HG03460 (cell line): Measurements from ENCODE around the gene MGAT2.
"Not testable (repeated sequence)": the region's sequence is repeated elsewhere in the genome, so short reads cannot be mapped to it uniquely, and the experiment has no call there.

Source experiments
- ATAC-seq: cut with Tn5 transposase; IDR thresholded peaks from one replicate; pipeline ENCODE4 v1.9.1; 2021; ENCODE audit not compliant: unreplicated experiment

Gene MGAT2

DNA sequence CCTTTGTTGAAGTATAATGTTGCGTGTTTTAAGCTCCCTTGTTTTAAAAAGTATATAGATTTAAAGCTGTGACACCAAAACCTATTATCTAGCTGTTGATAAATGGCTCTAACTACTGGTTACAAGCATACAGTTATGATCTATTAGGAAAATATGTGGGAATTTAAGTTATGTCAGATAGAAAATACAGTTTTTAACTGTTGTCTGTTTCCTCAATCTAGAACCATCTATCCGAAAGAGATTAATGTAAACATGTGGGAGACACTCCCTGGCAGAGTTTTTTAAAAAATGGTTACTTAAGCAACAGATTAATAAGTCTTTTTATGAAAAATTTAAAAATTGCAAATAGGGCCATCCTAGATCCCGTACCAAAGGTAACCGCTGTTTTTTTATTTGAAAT is 8.3 kb upstream of the MGAT2 start:
- no peak for ATAC-seq

DNA sequence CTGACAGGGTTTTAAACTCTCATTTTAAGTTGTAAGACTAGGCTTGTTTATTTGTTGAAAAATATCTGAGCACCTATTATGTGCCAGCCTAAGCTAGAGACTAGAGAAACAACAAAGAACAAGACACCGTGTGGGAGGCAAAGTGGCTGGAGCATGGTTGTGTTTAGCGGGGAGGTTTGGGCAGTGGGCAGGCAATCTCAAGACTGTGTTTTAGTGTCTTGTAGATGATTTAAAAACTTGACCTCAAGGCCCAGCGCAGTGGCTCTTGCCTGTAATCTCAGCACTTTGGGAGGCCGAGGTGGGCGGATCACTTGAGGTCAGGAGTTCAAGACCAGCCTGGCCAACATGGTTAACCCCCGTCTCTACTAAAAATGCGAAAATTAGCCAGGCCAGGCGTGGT is 7.9 kb upstream of the MGAT2 start:
- ATAC-seq = no peak

- no peak for ATAC-seq
These were observed 6.4 kb upstream of the MGAT2 start for GRCh38 chr14:49614196-49614595.

DNA sequence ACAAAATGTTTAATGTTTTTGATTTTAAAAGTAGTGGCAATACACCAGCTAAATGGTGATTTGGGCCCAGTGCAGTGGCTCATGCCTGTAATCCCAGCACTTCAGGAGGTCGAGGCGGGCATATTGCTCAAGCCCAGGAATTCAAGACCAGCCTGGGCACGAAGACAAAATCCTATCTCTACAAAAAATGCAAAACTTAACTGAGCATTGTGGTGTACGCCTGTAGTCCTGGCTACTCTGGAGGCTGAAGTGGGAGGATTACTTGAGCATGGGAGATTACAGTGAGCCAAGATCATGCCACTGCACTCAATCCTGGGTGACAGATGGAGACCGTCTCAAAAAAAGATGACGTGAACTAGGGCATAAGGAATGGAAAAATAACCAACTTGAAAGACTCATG is 4.8 kb upstream of the MGAT2 start:
- no peak for ATAC-seq

- ATAC-seq = no peak
These were observed 2.6 kb upstream of the MGAT2 start for GRCh38 chr14:49617852-49618519.

DNA sequence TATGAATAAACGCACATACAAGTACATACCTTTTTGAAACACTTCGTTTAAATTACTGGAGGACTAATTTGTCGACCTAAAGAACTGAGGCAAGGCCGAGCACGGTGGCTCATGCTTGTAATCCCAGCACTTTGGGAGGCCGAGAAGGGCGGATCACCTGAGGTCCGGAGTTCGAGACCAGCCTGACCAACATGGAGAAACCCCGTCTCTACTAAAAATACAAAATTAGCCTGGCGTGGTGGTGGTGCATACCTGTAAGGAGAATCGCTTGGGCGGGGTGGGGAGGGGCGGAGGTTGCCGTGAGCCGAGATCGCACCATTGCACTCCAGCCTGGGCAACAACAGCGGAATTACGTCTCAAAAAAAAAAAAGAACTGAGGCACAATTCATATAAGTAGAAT is 1.3 kb upstream of the MGAT2 start:
- not testable (repeated sequence) for ATAC-seq

- ATAC-seq = no peak
These were observed 869 bp upstream of the MGAT2 start for GRCh38 chr14:49619730-49620129.

GRCh38 chr14:49621114-49621881 is 699 bp downstream of the MGAT2 start:
- peak; percentile 30 for ATAC-seq

- no peak for ATAC-seq
These were observed 1.5 kb downstream of the MGAT2 start for GRCh38 chr14:49622022-49622607.

DNA sequence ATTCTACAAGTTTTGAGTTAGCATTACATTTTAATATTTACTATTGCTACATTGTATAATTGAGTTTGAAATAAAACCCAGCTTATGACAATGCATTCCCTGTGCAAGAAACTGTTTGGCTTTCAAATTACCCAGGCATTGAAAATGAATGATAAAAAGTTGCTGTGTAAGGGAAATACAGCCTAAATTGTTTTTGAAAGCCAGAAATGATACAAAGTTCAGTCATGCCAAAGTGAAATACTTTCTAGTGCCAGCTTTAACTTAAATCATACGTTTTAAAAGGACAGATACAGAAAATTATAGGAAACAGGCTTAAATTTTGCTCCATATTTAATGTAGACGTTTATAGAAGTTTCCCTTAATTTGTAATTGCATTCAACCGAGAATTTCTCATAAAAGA is 2.8 kb downstream of the MGAT2 start:
- ATAC-seq = no peak

DNA sequence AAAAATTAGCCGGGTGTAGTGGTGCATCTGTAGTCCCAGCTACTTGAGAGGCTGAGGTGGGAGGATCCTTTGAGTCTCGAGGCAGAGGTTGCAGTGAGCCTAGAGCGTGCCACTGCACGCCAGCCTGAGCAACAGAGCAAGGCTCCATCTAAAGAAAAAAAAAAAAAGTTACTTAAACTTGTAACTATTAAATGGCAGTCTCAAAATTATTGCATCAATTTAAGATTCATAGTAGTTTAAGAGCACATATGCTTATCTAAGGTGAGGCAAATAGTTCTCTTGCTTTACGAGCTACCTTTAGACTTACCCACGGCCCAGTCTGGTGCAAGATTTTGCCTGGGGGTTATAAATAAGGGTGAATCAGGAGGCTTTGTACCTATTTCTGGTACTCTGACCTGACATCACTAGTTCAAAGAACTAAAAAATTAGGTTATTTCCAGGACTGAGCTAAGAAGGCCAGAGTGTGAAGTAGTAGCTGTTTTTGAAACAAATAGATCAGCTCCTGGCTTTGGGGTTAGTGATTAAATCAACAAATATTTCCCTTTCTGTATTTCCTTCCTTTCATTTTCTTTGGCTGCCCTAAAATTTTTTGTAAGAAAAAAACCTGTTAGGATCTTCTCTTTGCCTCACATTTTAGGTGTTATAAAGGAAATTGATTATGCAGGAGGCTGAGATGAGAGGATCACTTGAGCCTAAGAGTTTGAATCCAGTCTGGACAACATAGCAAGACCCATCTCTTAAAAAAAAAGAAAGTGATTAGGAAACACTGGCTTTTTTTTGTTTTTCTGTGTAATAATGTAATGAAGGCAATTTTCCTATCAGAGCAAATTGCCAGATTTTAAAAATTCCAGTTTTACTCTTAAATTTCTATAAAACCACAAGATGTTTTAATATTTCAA is 3.6 kb downstream of the MGAT2 start:
- no peak for ATAC-seq

GRCh38 chr14:49633640-49634546 is 13.3 kb downstream of the MGAT2 start:
- ATAC-seq = peak; percentile 78

- peak; percentile 30 for ATAC-seq
These were observed 14.1 kb downstream of the MGAT2 start, which contains the start of gene DNAAF2 for GRCh38 chr14:49634547-49635334. Gene DNAAF2, minus strand, starts transcription at chr14:49635244. Its CDS starts 95 bp downstream, at chr14:49635149.

DNA sequence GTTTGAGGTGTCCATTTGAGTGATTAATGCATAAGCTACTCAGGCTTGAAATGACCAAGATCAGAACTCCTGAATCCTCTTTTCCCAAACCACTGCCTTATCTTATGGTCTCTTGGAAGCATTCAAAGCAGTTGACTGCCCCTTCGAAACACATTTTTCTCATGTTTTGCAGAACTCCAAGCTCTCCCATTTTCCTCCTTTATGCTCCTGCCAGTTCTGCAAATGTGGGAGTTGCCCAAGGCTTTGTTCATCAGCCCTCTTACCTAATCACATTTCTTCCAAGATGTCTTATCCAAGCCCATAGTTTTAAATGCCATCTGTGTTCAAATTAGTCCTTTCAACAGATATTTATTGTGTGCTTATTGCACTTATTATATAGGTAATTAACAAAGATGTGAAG is 16.3 kb downstream of the MGAT2 start:
- ATAC-seq = no peak

DNA sequence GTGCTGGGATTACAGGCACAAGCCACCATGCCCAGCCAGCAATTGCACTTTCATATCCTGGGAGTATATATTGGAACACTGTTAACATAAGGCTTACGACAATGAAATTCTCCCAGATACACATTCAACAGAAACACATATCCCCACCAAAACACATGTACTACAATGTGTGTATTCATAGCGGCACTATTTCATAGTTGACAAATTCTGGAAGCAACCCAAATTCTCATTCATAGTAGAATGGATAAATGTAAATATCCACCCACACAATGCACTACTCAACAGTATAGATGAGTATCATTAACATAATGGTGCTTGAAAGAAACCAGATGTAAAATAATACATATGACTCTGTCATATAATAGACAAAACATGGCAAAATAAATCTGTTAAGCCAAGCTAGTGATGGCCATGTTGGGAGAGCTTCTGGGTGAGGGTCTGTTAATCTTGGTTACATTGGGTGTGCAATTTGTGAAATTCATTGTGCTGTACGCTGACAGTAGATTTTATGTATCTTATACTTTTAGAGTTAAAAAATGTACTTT is 17.0 kb downstream of the MGAT2 start:
- no peak for ATAC-seq

DNA sequence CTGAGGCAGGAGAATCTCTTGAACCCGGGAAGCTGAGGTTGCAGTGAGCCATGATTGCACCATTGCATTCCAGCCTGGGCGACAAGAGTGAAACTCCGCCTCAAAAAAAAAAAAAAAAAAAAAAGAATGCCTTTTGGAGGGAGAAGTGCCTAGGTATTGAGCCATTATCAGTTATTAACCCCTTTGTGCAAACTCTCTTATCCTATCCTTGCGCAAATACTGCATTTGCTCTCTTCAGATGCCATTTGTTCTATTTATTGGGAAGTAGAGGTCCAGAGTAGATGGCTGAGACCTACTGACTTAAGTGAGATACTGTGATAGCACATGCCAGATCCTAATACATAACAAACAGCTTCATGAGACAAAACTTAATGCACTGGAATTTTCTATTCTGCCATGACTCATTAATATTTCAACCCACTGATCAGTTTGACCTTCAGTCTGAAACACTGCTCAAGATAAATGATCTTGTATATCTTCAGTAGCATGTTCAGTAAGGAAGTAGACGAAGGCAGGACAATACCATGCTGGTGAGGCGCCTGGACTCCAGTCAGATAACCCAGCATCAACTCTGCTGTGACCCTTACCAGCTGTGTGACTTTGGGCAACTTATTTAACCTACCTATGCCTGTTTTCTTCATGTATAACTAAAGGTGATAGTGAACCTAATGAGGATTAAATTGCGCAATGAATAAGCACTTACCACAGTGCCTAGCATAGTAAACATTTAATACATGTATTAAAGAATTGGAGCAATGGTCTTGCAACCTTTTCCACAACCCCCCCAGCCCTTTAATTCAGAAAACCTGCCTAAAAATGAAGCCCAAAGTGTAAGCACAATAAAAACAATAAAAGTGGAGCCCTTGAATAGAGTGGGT is 20.2 kb downstream of the MGAT2 start:
- ATAC-seq = no peak

- no peak for ATAC-seq
These were observed 21.1 kb downstream of the MGAT2 start for GRCh38 chr14:49641697-49642129.

GRCh38 chr14:49642163-49642562 is 21.6 kb downstream of the MGAT2 start:
- no peak for ATAC-seq
